Karpas-422 (cell line): ENCODE measurements around the gene TRIB2. TPM values are rescaled to one million over a fixed set of nuclear protein-coding genes. Genes with fewer than 3 reads are reported as not detected.

Source experiments
- DNase-seq: peaks from one replicate; pipeline ENCODE4 v3.0.0-alpha.2; 2015
- H2AFZ ChIP-seq: fragments of 200-600 bp; sonication (generic); 2 replicates; pipeline ENCODE4 v1.6.1; 2014; ENCODE audit warnings: antibody characterized with exemption, low read length, mixed read lengths
- H3K27ac ChIP-seq: fragments of 200-600 bp; sonication (generic); 2 replicates; pipeline ENCODE4 v1.5.1; 2014; ENCODE audit warnings: mild to moderate bottlenecking, low read length, moderate library complexity
- H3K27me3 ChIP-seq: fragments of 200-600 bp; sonication (generic); 2 replicates; pipeline ENCODE4 v1.6.1; 2014; ENCODE audit warnings: low read length, mixed read lengths
- H3K36me3 ChIP-seq: fragments of 200-600 bp; sonication (generic); 2 replicates; pipeline ENCODE4 v1.6.1; 2014; ENCODE audit warnings: low read length, mixed read lengths; ENCODE audit not compliant: insufficient read depth
- H3K4me1 ChIP-seq: fragments of 200-600 bp; sonication (generic); 2 replicates; pipeline ENCODE4 v1.6.1; 2014; ENCODE audit warnings: mild to moderate bottlenecking, low read length, mixed read lengths
- H3K4me2 ChIP-seq: fragments of 200-600 bp; sonication (generic); 2 replicates; pipeline ENCODE4 v1.6.1; 2014; ENCODE audit warnings: low read length, low read depth, mild to moderate bottlenecking; ENCODE audit not compliant: poor library complexity, severe bottlenecking
- H3K4me3 ChIP-seq: fragments of 200-600 bp; sonication (generic); 2 replicates; pipeline ENCODE4 v1.5.1; 2014; ENCODE audit warnings: mild to moderate bottlenecking, antibody characterized with exemption, low read length, mixed read lengths
- H3K79me2 ChIP-seq: fragments of 200-600 bp; sonication (generic); 2 replicates; pipeline ENCODE4 v1.6.1; 2014; ENCODE audit warnings: mild to moderate bottlenecking, low read length, mixed read lengths
- H3K9ac ChIP-seq: fragments of 200-600 bp; sonication (generic); 2 replicates; pipeline ENCODE4 v1.6.0; 2014; ENCODE audit warnings: low read length
- H3K9me2 ChIP-seq: fragments of 200-600 bp; sonication (generic), shearing (Covaris generic); replicated peaks from 2 replicates; pipeline ENCODE4 v1.6.0; 2014; ENCODE audit warnings: mild to moderate bottlenecking, low read length, moderate library complexity; ENCODE audit not compliant: insufficient read depth
- H3K9me3 ChIP-seq: fragments of 300-700, 200-600 bp; sonication (generic); 2 replicates; pipeline ENCODE4 v1.6.1; 2014; ENCODE audit warnings: low read length, mixed read lengths
- H4K20me1 ChIP-seq: fragments of 200-600 bp; sonication (generic); 2 replicates; pipeline ENCODE4 v1.6.1; 2014; ENCODE audit warnings: mild to moderate bottlenecking, antibody characterized with exemption, low read length, low read depth; ENCODE audit not compliant: insufficient read depth
- total RNA-seq: library from RNA; depleted of rRNA; stranded (reverse); fragments of >200 nt; shearing (Covaris generic); gene quantifications from 2 replicates; pipeline ENCODE4 v1.2.3, GENCODE V29; 2014; ENCODE audit warnings: low replicate concordance

Gene TRIB2
- total RNA-seq, 1 experiment from 2014 or later, result 188 TPM

GRCh38 chr2:12714391-12715221 lies 2.1 kb upstream of the TRIB2 start:
- Histone ChIP-seq H3K4me1 (peaks cover 13% of the 10 kb centered on the region), H3K27ac (no peak overlapping the region), H3K4me2 (no peak overlapping the region), H2AFZ (no peak overlapping the region), H3K9me3 (no peaks in the 10 kb centered on the region), H3K9ac (no peak overlapping the region), H3K79me2 (peaks cover 28% of the 10 kb centered on the region), H3K4me3 (no peak overlapping the region), H4K20me1 (peaks cover 6% of the 10 kb centered on the region; the same call in 1 of the 2 replicates), H3K27me3 (no peaks in the 10 kb centered on the region), H3K9me2 (no peaks in the 10 kb centered on the region), H3K36me3 (no peaks in the 10 kb centered on the region; the same call in none of the 2 replicates)
- no peak for DNase-seq

GRCh38 chr2:12715258-12716031 lies 1.3 kb upstream of the TRIB2 start:
- no peak overlapping the region for H2AFZ ChIP-seq
- no peaks in the 10 kb centered on the region; the same call in none of the 2 replicates for H3K36me3 ChIP-seq
- peak overlapping the region; percentile 87 for H3K4me3 ChIP-seq
- peaks cover 36% of the 10 kb centered on the region for H3K79me2 ChIP-seq
- DNase-seq, result no peak
- H3K9me2 ChIP-seq, result no peaks in the 10 kb centered on the region
- peaks cover 14% of the 10 kb centered on the region; the same call in 1 of the 2 replicates for H4K20me1 ChIP-seq
- no peaks in the 10 kb centered on the region for H3K9me3 ChIP-seq
- peak overlapping the region; percentile 91 for H3K9ac ChIP-seq
- no peaks in the 10 kb centered on the region for H3K27me3 ChIP-seq
- no peak overlapping the region; the same call in 1 of the 2 replicates for H3K27ac ChIP-seq
- peak overlapping the region; percentile 87 for H3K4me2 ChIP-seq
- peaks cover 21% of the 10 kb centered on the region for H3K4me1 ChIP-seq

- Histone ChIP-seq H3K9me3 (no peaks in the 10 kb centered on the region), H3K4me3 (peak overlapping the region; percentile 87), H3K4me2 (peak overlapping the region; percentile 87), H3K9me2 (no peaks in the 10 kb centered on the region), H4K20me1 (peaks cover 17% of the 10 kb centered on the region; the same call in 1 of the 2 replicates), H2AFZ (peak overlapping the region; percentile 98; the same call in 1 of the 2 replicates), H3K27me3 (no peaks in the 10 kb centered on the region), H3K27ac (peak overlapping the region; percentile 85), H3K4me1 (peaks cover 26% of the 10 kb centered on the region), H3K36me3 (no peaks in the 10 kb centered on the region; the same call in none of the 2 replicates), H3K79me2 (peaks cover 41% of the 10 kb centered on the region), H3K9ac (peak overlapping the region; percentile 91)
- DNase-seq, result peak; percentile 91
These were observed 779 bp upstream of the TRIB2 start for GRCh38 chr2:12716032-12716281.

DNA sequence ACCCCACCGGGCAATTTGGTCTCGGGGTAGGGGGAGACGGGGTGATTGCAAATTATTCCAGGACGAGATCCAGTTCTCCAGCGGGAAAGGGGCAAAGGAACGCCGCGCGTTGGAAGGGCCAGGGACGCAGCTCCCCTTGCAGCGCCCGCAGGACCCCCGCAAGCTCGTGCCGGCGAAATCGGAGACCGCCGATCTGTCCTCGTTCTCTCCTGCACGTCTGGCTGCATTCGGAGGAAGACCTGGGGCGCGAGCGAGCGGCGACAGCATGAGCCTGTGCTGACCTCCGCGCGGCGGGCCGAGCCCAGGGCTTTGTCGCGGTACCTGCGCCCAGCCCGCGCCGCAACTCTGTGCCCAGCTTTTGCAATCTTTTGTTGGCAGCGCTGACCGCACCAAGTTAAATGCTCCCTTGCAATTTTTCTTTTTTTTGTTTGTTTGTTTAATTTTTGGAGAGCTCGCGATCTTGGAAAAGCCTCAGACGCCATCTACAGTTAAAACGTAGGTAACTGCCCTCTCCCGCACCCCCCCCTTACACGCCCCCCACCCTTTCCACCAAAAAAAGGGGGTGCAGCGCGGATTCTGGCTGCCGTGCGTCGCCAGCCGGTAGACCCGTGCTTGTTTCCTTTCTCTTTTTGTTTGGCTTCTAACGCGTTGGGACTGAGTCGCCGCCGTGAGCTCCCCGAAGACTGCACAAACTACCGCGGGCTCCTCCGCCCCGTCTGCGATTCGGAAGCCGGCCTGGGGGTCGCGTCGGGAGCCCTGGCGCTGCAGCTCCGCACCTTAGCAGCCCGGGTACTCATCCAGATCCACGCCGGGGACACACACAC lies 667 bp downstream of the TRIB2 start:
- peaks cover 56% of the 10 kb centered on the region for H3K79me2 ChIP-seq
- H4K20me1 ChIP-seq, result peaks cover 24% of the 10 kb centered on the region; the same call in 1 of the 2 replicates
- peak; percentile 84 for DNase-seq
- peaks cover 41% of the 10 kb centered on the region for H3K4me1 ChIP-seq
- H3K9ac ChIP-seq, result peak overlapping the region; percentile 82
- no peaks in the 10 kb centered on the region for H3K9me2 ChIP-seq
- no peaks in the 10 kb centered on the region for H3K27me3 ChIP-seq
- H3K4me3 ChIP-seq, result peak overlapping the region; percentile 78
- no peaks in the 10 kb centered on the region for H3K9me3 ChIP-seq
- peak overlapping the region; percentile 84 for H3K4me2 ChIP-seq
- H2AFZ ChIP-seq, result peak overlapping the region; percentile 60; the same call in 1 of the 2 replicates
- peaks cover 5% of the 10 kb centered on the region for H3K36me3 ChIP-seq
- H3K27ac ChIP-seq, result peak overlapping the region; percentile 83

GRCh38 chr2:12718015-12718671 lies 1.4 kb downstream of the TRIB2 start:
- Histone ChIP-seq H3K36me3 (peaks cover 12% of the 10 kb centered on the region), H3K4me3 (peak overlapping the region; percentile 78), H3K4me2 (peak overlapping the region; percentile 84), H3K9me2 (no peaks in the 10 kb centered on the region), H4K20me1 (peaks cover 25% of the 10 kb centered on the region; the same call in 1 of the 2 replicates), H3K4me1 (peaks cover 48% of the 10 kb centered on the region), H3K79me2 (peaks cover 63% of the 10 kb centered on the region), H3K9ac (peak overlapping the region; percentile 82), H2AFZ (peak overlapping the region; percentile 60; the same call in 1 of the 2 replicates), H3K9me3 (no peaks in the 10 kb centered on the region), H3K27me3 (no peaks in the 10 kb centered on the region), H3K27ac (peak overlapping the region; percentile 83)
- DNase-seq, result peak; percentile 73

DNA sequence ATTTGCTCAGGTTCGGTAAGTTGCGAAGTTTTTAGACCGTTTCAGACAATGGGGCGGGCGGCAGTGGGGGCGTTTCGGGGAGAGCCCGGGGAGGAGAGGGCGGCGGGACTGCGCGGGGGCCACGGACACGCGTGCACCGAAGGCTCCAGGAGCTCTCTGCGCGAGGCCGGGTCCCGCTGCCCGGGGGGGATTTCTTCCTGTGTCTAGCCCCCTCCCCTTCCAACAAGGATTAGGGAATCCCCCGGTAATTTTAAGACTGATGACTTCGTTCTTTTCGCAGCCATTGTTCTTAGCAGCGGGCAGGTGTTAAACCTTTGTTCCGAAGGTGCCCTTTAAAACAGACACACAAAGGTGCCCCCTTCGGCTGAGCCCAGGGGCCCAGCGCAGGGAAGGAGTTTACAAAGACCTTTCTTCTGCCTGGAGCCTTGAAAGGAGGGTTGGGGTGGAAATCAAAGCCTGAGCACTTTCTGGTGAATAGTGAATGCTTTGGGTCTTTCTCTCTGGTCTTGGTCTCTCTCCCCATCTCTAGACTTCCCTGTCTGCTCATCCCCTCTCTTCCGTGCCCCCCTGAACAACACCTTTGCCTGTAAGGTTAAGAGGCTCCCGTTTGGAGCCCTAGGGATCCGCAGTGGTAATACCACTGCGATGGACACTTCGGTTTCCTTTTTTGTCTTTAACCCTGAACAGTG lies 2.1 kb downstream of the TRIB2 start:
- H3K9ac ChIP-seq, result peak overlapping the region; percentile 82
- peaks cover 32% of the 10 kb centered on the region; the same call in 1 of the 2 replicates for H4K20me1 ChIP-seq
- no peak overlapping the region for H2AFZ ChIP-seq
- H3K27me3 ChIP-seq, result no peaks in the 10 kb centered on the region
- H3K4me3 ChIP-seq, result peak overlapping the region; percentile 78
- DNase-seq, result peak; percentile 60
- no peaks in the 10 kb centered on the region for H3K9me3 ChIP-seq
- H3K4me2 ChIP-seq, result peak overlapping the region; percentile 84
- peak overlapping the region; percentile 83 for H3K27ac ChIP-seq
- H3K9me2 ChIP-seq, result no peaks in the 10 kb centered on the region
- peaks cover 55% of the 10 kb centered on the region for H3K4me1 ChIP-seq
- peaks cover 18% of the 10 kb centered on the region for H3K36me3 ChIP-seq
- peaks cover 70% of the 10 kb centered on the region for H3K79me2 ChIP-seq
